HCT116 (cell line): Measurements from ENCODE around the gene MORN5. TPM values are rescaled to one million over a fixed set of nuclear protein-coding genes. Genes with fewer than 3 reads are reported as not detected.

Experiments used
- ATAC-seq: fragments of 200-7000 bp; cut with Tn5 transposase; 2 replicates; pipeline ENCODE4 v1.9.1; 2020; ENCODE audit warnings: mild to moderate bottlenecking, moderate library complexity
- BruUV-seq: library from RNA; stranded (reverse); fragments of 400-500 nt; replicated peaks from 2 replicates; lab custom pipeline; 2021; lab: Mats Ljungman, UMichigan
- CTCF ChIA-PET: fragments of 300-600 bp; sonication (Branson Sonifier 250); formaldehyde crosslinking; loops from one replicate; lab custom pipeline; 2021; ENCODE audit warnings: antibody characterized with exemption; lab: Charles Lee
- POLR2A ChIA-PET: fragments of 300-600, 350-600 bp; sonication (Branson Sonifier 250); formaldehyde crosslinking; loops from one replicate; lab custom pipeline; 2021; ENCODE audit warnings: antibody characterized with exemption; lab: Charles Lee
- RAD21 ChIA-PET, 2 experiments: fragments of 300-600 bp; sonication (Branson Sonifier 250); formaldehyde crosslinking; loops; one replicate each; lab custom pipeline; 2023; ENCODE audit warnings: low total read pairs in 2 of 2; ENCODE audit not compliant: uncharacterized antibody in 2 of 2, unreplicated experiment in 2 of 2, low non-redundant PET in 1 of 2; lab: Charles Lee
- DNase-seq: peaks from one replicate; pipeline ENCODE4 v3.0.0-alpha.2; 2010; ENCODE audit warnings: low read depth, low spot score
- H2AFZ ChIP-seq: fragments of 200-600 bp; shearing (Covaris generic), sonication (generic); 2 replicates; pipeline ENCODE4 v1.6.1; 2017; ENCODE audit warnings: low read depth, mixed run types, mixed read lengths, antibody characterized with exemption, low read length; ENCODE audit not compliant: poor library complexity, severe bottlenecking
- H3K27ac ChIP-seq: 2 replicates; pipeline ENCODE4 v1.5.1; 2012; ENCODE audit warnings: low read depth, low read length
- H3K27me3 ChIP-seq: fragments of 200-600 bp; sonication (generic); 2 replicates; pipeline ENCODE4 v1.6.1; 2016; ENCODE audit warnings: mixed run types, low read length, mixed read lengths; ENCODE audit not compliant: insufficient read depth
- H3K36me3 ChIP-seq, 2 experiments: fragments of 200-500 bp in 1 of 2; fragments of 200-600 bp in 1 of 2; sonication (Bioruptor generic) in 1 of 2; sonication (generic) in 1 of 2; 2 replicates each; pipeline versions ENCODE4 v1.5.1 to v1.6.1; 2014 to 2016; ENCODE audit warnings: low read length in 2 of 2, inconsistent platforms in 1 of 2, mixed read lengths in 1 of 2, mixed run types in 1 of 2; ENCODE audit not compliant: insufficient read depth in 2 of 2, control insufficient read depth in 1 of 2
- H3K4me1 ChIP-seq, 2 experiments: fragments of 200-600 bp in 1 of 2; sonication (generic) in 1 of 2; 2 replicates each; pipeline versions ENCODE4 v1.5.1 to v1.6.1; 2012 to 2017; ENCODE audit warnings: low read length in 2 of 2, inconsistent platforms in 1 of 2, mild to moderate bottlenecking in 1 of 2, mixed read lengths in 1 of 2, mixed run types in 1 of 2, moderate library complexity in 1 of 2; ENCODE audit not compliant: insufficient read depth in 2 of 2, control insufficient read depth in 1 of 2
- H3K4me2 ChIP-seq: fragments of 200-600 bp; sonication (generic); 2 replicates; pipeline ENCODE4 v1.6.1; 2017; ENCODE audit warnings: mixed run types, low read length, mixed read lengths
- H3K4me3 ChIP-seq, 2 experiments: fragments of 200-600 bp in 1 of 2; sonication (generic) in 1 of 2; replicated peaks in 1 of 2; 2 replicates each; pipeline ENCODE4 v1.5.1; 2011 to 2016; ENCODE audit warnings: low read length in 2 of 2, control low read depth in 1 of 2, low read depth in 1 of 2, mild to moderate bottlenecking in 1 of 2, mixed read lengths in 1 of 2, mixed run types in 1 of 2
- H3K79me2 ChIP-seq: fragments of 200-600 bp; sonication (generic); 2 replicates; pipeline ENCODE4 v1.6.1; 2017; ENCODE audit warnings: mild to moderate bottlenecking, mixed run types, low read length, moderate library complexity, mixed read lengths; ENCODE audit not compliant: insufficient read depth
- H3K9ac ChIP-seq: fragments of 200-600 bp; sonication (generic); 2 replicates; pipeline ENCODE4 v1.6.1; 2016; ENCODE audit warnings: low read length, mixed read lengths
- H3K9me2 ChIP-seq: fragments of 200-600 bp; sonication (generic), shearing (Covaris generic); 2 replicates; pipeline ENCODE4 v1.6.1; 2017; ENCODE audit warnings: mixed run types, mild to moderate bottlenecking, moderate library complexity; ENCODE audit not compliant: insufficient read depth
- H3K9me3 ChIP-seq, 2 experiments: fragments of 200-500 bp in 1 of 2; fragments of 200-600 bp in 1 of 2; sonication (Bioruptor generic) in 1 of 2; sonication (generic) in 1 of 2; 2 replicates each; pipeline ENCODE4 v1.6.1; 2014 to 2017; ENCODE audit warnings: low read length in 2 of 2, mixed read lengths in 2 of 2, inconsistent platforms in 1 of 2, low read depth in 1 of 2, mild to moderate bottlenecking in 1 of 2, mixed run types in 1 of 2, moderate library complexity in 1 of 2; ENCODE audit not compliant: control insufficient read depth in 1 of 2, insufficient read depth in 1 of 2
- H4K20me1 ChIP-seq: fragments of 200-600 bp; sonication (generic), shearing (Covaris generic); 2 replicates; pipeline ENCODE4 v1.6.1; 2017; ENCODE audit warnings: mixed run types, mild to moderate bottlenecking, moderate library complexity; ENCODE audit not compliant: insufficient read depth
- CBX3 ChIP-seq: IDR thresholded peaks from 2 replicates; pipeline ENCODE4 v1.6.1; 2012; ENCODE audit warnings: low read depth
- CEBPB ChIP-seq: IDR thresholded peaks from 2 replicates; pipeline ENCODE4 v1.6.1; 2012; ENCODE audit warnings: low read depth
- CTCF ChIP-seq, 3 experiments: fragments of 200-600 bp in 1 of 3; sonication (generic) in 1 of 3; IDR thresholded peaks in 2 of 3; conservative IDR thresholded peaks in 1 of 3; 2 replicates each; pipeline ENCODE4 v1.5.1; 2012 to 2017; ENCODE audit warnings: low read depth in 2 of 3, low read length in 2 of 3, antibody characterized with exemption in 1 of 3, borderline replicate concordance in 1 of 3, control low read depth in 1 of 3, mild to moderate bottlenecking in 1 of 3, mixed read lengths in 1 of 3, mixed run types in 1 of 3, moderate library complexity in 1 of 3; ENCODE audit not compliant: insufficient read depth in 1 of 3
- EGR1 ChIP-seq: IDR thresholded peaks from 2 replicates; pipeline ENCODE4 v1.6.1; 2012; ENCODE audit warnings: low read depth
- ELF1 ChIP-seq: IDR thresholded peaks from 2 replicates; pipeline ENCODE4 v1.6.1; 2012; ENCODE audit warnings: low read depth, borderline replicate concordance
- EZH2 ChIP-seq: fragments of 200-600 bp; sonication (generic); IDR thresholded peaks from 2 replicates; pipeline ENCODE4 v1.6.1; 2017; ENCODE audit warnings: antibody characterized with exemption, mixed run types
- EZH2phosphoT487 ChIP-seq: fragments of 200-600 bp; IDR thresholded peaks from 2 replicates; pipeline ENCODE4 v1.6.1; 2018; ENCODE audit warnings: antibody characterized with exemption, borderline replicate concordance
- JUND ChIP-seq: IDR thresholded peaks from 2 replicates; pipeline ENCODE4 v1.6.1; 2012
- RAD21 ChIP-seq: IDR thresholded peaks from 2 replicates; pipeline ENCODE4 v1.6.1; 2012; ENCODE audit warnings: low read depth, mild to moderate bottlenecking
- REST ChIP-seq: IDR thresholded peaks from 2 replicates; pipeline ENCODE4 v1.6.1; 2012; ENCODE audit warnings: low read depth
- SIN3A ChIP-seq: IDR thresholded peaks from 2 replicates; pipeline ENCODE4 v1.6.1; 2012; ENCODE audit warnings: low read depth
- SP1 ChIP-seq: IDR thresholded peaks from 2 replicates; pipeline ENCODE4 v1.6.1; 2012; ENCODE audit warnings: low read depth
- SRF ChIP-seq: IDR thresholded peaks from 2 replicates; pipeline ENCODE4 v1.6.1; 2012; ENCODE audit warnings: low read depth
- TCF7L2 ChIP-seq: IDR thresholded peaks from 2 replicates; pipeline ENCODE4 v1.7.0; 2011; ENCODE audit warnings: borderline replicate concordance, inconsistent platforms; ENCODE audit not compliant: insufficient read depth, insufficient read length; ENCODE audit errors: extremely low read depth
- YY1 ChIP-seq: IDR thresholded peaks from 2 replicates; pipeline ENCODE4 v1.6.1; 2011; ENCODE audit warnings: low read length, low read depth, moderate library complexity, mild to moderate bottlenecking; ENCODE audit not compliant: insufficient replicate concordance; ENCODE audit errors: extremely low read depth
- ZFX ChIP-seq: fragments of 450-650 bp; IDR thresholded peaks from 2 replicates; pipeline ENCODE4 v1.6.1; 2017
- intact Hi-C: fragments of 100-400 bp; cut with micrococcal nuclease; formaldehyde crosslinking; loops from 2 replicates; pipeline ENCODE4 v1.10.0; 2022
- total RNA-seq: library from RNA; stranded (reverse); gene quantifications from one replicate; pipeline ENCODE4 v1.2.1, GENCODE V29; 2021; ENCODE audit not compliant: unreplicated experiment
- TF ChIP-seq, protein P1 (sequence below): IDR thresholded peaks from 2 replicates; pipeline ENCODE4 v1.6.1; 2012

Gene MORN5
- total RNA-seq, 1 experiment from 2014 or later: not detected

DNA sequence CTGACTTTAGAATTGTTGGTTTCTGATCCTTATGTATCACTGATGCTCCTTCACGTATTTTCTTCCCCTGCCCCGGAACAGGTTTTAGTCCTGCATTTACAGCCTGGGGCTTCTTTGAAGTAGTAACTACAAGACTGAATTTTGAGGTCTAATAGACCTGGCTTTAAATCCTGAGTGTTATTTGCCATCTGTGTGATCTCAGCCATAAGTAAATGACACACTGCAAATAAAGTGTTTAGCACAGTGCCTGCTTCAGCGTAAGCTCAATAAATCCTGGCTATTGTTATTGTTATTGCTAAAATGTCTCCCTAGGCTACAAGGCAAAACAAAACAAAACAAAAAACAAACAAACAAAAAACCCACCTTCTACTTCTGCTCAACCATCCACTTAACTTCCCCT, 84.6 kb downstream of the MORN5 start (continued):
- TF ChIP-seq TCF7L2 (no peak), YY1 (no peak), ZFX (no peak), REST (no peak), JUND (no peak), CBX3 (no peak), SIN3A (no peak)

- H3K9me2 ChIP-seq: no peaks in the 10 kb centered on the region
- intact Hi-C loops: no loop called here
- peaks cover 43 to 50% of the 10 kb centered on the region in 2 experiments for H3K36me3 ChIP-seq
- no peak overlapping the region for H3K27ac ChIP-seq
- CTCF ChIA-PET: no interaction called here
- H2AFZ ChIP-seq: no peak overlapping the region
- H3K4me1 ChIP-seq: peaks cover 0 to 5% of the 10 kb centered on the region in 2 experiments; a peak in 1 of 4 replicates
- no peak for DNase-seq
- no peaks in the 10 kb centered on the region for H3K27me3 ChIP-seq
- BruUV-seq: no TSS peak
- ATAC-seq: no peak
- H3K4me2 ChIP-seq: no peak overlapping the region
- H3K79me2 ChIP-seq: peaks cover 5% of the 10 kb centered on the region; the same call in 1 of the 2 replicates
- POLR2A ChIA-PET: no interaction called here
- RAD21 ChIA-PET: no interaction called here
- H3K4me3 ChIP-seq: no peak overlapping the region
- no peaks in the 10 kb centered on the region for H3K9me3 ChIP-seq
- H3K9ac ChIP-seq: no peak overlapping the region
- no peaks in the 10 kb centered on the region for H4K20me1 ChIP-seq
- TF ChIP-seq EZH2 (no peak), ELF1 (no peak), EGR1 (no peak), ZFX (no peak), CEBPB (no peak), EZH2phosphoT487 (no peak), JUND (no peak), CBX3 (no peak), RAD21 (no peak), REST (no peak), CTCF (IDR thresholded peaks at IDR 0.05 in 2 of 3, conservative IDR thresholded peaks at IDR 0.05 in 1 of 3; ENCODE audit: borderline replicate concordance in 1 of 3, insufficient read depth in 1 of 3, low read depth in 2 of 3, low read length in 2 of 3) (no peak), SRF (no peak), SP1 (no peak)
- TF ChIP-seq, protein P1, sequence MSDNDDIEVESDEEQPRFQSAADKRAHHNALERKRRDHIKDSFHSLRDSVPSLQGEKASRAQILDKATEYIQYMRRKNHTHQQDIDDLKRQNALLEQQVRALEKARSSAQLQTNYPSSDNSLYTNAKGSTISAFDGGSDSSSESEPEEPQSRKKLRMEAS: no peak
Measured at GRCh38 chr9:122246666-122247065, 87.0 kb downstream of the MORN5 start.
